Measurements from ENCODE around the gene ARHGAP28.

- TF ChIP-seq POLR2A (IDR thresholded peaks at IDR 0.05; ENCODE audit: low read depth, low read length) (no peak), POLR2AphosphoS5 (IDR thresholded peaks at IDR 0.05; ENCODE audit: low read depth, low read length) (no peak), TAF1 (IDR thresholded peaks at IDR 0.05; ENCODE audit: borderline replicate concordance, low read depth, low read length) (no peak)
Measured at GRCh38 chr18:6798896-6799295, 69.4 kb downstream of the ARHGAP28 start.

Measured in GM12892 (cell line).